ENCODE data around the gene MOV10L1.

DNA sequence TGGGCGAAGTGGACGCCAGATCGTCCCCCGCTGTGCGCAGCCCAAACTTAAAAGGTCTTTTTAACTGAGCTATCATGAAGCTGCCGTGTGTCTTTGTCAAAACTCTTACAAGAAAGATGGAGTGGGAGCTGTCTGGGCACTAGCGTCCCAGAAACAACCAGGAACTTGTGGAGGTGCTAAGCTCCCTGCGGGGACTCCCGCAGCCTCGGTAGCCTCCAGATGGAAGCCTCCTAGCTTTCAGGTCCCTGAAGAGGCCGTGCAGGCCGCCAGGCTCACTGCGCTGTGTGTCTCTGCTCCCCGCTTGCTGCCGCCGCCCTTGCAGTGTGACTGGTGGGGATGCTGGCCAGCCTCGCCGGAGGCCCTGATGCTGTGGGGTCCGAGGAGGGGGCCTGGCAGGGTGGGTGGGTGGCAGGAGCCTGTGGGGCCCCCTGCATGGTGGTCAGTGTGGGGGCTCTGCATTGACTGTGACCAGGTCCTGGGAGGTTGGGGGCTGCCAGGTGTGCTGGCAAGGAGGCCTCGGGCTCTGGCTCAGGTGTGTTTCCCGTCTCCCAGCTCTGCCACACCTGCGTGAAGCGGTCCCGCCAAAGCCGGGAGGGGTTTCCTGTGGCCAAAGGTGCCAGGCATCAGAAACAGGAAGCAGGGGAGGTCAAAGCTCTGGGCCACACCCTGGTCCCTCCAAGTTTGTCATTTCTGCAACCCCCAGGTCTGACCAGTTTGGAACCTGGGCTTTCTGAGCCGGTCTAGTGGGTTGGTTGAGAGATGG, 97.1 kb downstream of the MOV10L1 start:
- TF ChIP-seq CTCF (conservative IDR thresholded peaks at IDR 0.05; ENCODE audit: low read depth, low read length), result no peak
- TF ChIP-seq EZH2 (IDR thresholded peaks at IDR 0.05; ENCODE audit: low read length, unreplicated experiment), result no peak
